ENCODE results near the gene DDX24.

Gene DDX24

DNA sequence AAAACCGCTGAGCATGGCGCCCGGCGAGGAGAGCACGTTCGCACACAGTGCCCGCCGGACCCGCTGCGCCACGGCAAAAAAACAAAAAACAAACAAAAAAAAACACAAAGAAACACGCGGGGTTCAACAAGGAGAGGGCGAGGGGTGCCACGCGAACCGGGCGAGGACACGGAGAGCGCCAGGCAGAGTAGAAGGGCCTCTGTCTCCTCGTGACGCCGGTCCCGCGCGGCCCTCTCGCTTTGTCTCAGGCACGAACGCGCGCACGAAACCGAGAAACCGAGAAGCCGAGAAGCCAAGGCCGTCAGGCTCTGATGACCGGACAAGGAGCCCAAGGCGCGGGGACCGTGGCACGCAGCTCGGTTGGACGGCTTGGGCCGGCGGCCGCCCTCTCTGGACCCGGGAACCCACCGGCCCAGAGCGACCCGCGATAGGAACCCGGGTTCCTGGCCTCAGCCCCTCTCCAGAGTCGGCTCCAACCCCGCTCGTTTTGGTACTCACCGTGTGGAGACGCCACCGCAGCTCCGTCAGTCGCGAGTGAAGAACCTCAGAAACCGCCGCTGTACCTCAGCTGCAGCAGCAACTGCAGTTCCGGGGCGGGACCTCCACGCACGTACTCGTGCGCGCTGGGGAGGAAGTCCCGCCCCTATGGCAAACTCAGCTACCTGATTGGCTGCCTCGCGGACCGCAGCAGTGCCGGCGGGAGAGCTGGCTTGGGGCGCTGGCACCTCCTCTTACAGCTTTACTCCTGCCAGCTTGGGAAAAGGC lies at the start of gene DDX24, which contains the start of gene IFI27L1:
Gene DDX24 (minus strand): TSS at position 582 of the 765 bp plus-strand sequence. CDS start 1,460 bp downstream, outside the sequence.
Gene IFI27L1 (plus strand): TSS at position 690 of the 765 bp plus-strand sequence. CDS start 15,628 bp downstream, outside the sequence.
- TF ChIP-seq CTCF (IDR thresholded peaks at IDR 0.05; ENCODE audit: borderline replicate concordance, insufficient read depth, low read depth, low read length) = no peak
- H3K4me3 ChIP-seq (ENCODE audit: low read depth, low read length) = peak within 1 kb of the TSS; percentile 97

DNA sequence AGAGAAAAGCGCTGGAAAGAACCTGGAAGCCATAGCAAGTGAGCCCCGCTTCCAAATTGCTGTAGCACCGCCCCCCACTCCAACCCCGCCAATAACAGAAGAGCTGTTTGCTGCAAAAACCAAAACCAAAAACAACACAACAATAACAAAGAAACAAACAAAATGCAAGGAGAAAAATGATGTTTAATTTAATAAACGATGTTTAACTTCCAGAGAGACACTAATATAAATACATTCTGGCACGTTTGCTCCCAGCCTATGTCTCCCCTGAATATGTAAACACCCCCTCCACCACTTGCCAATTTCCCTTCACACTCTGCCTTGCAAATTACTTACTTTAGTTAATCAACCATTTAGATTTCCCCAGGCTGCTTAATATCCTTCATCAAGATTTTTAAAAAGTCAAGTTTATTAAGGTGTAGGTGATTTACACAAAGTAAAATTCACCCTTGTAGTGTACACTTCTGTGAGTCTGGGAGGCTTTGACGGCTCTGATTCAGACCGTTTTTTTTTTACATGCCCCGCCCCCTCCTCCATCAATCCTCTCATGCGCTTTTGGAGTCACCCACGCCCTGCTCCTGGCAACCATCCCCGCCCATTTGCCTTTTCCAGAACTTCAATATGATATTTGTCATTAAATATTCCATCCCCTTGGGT lies 48.9 kb upstream of the DDX24 start:
- no peak for TF ChIP-seq CTCF (IDR thresholded peaks at IDR 0.05; ENCODE audit: borderline replicate concordance, insufficient read depth, low read depth, low read length)
- H3K4me3 ChIP-seq (ENCODE audit: low read depth, low read length) = peak overlapping the region; percentile 68

DNA sequence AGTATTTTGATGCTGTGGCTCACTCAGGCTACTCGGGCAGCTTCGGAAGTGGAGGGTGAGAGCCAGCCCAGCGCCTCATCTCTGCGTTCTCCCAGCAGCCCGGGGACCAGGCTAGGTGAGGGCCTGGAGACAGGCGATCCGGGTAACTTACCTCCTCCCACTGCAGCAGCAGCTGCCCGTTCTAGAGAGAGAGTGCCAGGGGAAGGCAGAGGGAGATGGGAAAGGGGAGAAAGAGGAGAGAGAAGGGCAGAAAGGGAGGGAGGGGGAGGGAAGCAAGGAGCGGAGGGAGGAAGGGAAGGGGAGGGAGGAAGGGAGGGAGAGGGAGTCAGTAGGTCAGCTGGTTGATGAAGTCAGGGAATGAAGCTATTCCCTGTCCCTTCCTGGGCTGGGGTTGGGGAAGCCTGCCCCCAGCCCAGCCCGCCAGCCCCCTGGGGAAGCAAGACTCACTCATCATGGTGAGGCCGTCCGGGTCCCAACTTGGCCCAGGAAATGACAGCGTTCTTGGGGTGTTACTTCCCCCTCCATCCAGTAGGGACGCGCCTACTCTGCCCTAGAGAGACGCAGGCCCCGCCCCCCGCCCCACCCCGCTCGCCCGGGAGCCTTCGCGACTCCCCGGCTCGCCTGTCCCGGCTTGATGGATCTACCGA lies 48.2 kb upstream of the DDX24 start, which contains the start of gene IFI27L2:
Gene IFI27L2 (minus strand): TSS at position 494 of the 647 bp plus-strand sequence. CDS start 40 bp downstream, at position 454.
- H3K4me3 ChIP-seq (ENCODE audit: low read depth, low read length) = peak within 1 kb of the TSS; percentile 68

GRCh38 chr14:94128216-94128839 lies 47.3 kb upstream of the DDX24 start:
- peak overlapping the region; percentile 68 for H3K4me3 ChIP-seq (ENCODE audit: low read depth, low read length)
- no peak for TF ChIP-seq CTCF (IDR thresholded peaks at IDR 0.05; ENCODE audit: borderline replicate concordance, insufficient read depth, low read depth, low read length)

More for the DNA sequence above, 48.2 kb upstream of the DDX24 start, which contains the start of gene IFI27L2:
- peak; percentile 57 for TF ChIP-seq CTCF (IDR thresholded peaks at IDR 0.05; ENCODE audit: borderline replicate concordance, insufficient read depth, low read depth, low read length)

GRCh38 chr14:94127330-94127729 lies 46.3 kb upstream of the DDX24 start:
- H3K4me3 ChIP-seq (ENCODE audit: low read depth, low read length) = no peak overlapping the region
- no peak for TF ChIP-seq CTCF (IDR thresholded peaks at IDR 0.05; ENCODE audit: borderline replicate concordance, insufficient read depth, low read depth, low read length)

DNA sequence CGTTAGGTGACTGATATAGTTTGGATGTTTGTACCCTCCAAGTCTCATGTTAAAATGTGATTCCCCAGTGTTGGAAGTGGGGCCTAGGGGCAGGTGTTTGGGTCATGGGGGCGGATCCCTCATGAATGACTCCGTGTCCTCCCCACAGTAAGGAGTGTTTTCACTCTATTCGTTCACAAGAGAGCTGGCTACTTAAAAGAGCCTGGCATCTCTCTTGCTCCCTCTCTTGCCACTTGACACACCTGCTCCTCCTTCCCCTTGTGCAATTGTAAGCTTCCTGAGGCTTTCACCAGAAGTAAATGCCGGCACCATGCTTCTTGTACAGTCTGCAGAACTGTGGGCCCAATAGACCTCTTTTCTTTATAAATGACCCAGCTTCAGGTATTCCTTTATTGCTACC lies 45.8 kb upstream of the DDX24 start:
- no peak for TF ChIP-seq CTCF (IDR thresholded peaks at IDR 0.05; ENCODE audit: borderline replicate concordance, insufficient read depth, low read depth, low read length)
- H3K4me3 ChIP-seq (ENCODE audit: low read depth, low read length) = no peak overlapping the region
